HG02884 (cell line): Measurements from ENCODE around the gene TMEM79.
"Not testable (repeated sequence)": the region's sequence is repeated elsewhere in the genome, so short reads cannot be mapped to it uniquely, and the experiment has no call there.

Source experiments
- ATAC-seq: cut with Tn5 transposase; IDR thresholded peaks from one replicate; pipeline ENCODE4 v1.9.1; 2021; ENCODE audit warnings: mild to moderate bottlenecking, moderate library complexity; ENCODE audit not compliant: unreplicated experiment

TMEM79 gene

GRCh38 chr1:156298852-156299357 lies 14.8 kb downstream of the TMEM79 start, which contains the start of gene VHLL:
Gene VHLL (minus strand): TSS chr1:156299307. CDS start chr1:156299189, 118 bp downstream.
- ATAC-seq, result no peak

- ATAC-seq, result no peak
Observed at GRCh38 chr1:156303241-156303640, 19.1 kb downstream of the TMEM79 start.

DNA sequence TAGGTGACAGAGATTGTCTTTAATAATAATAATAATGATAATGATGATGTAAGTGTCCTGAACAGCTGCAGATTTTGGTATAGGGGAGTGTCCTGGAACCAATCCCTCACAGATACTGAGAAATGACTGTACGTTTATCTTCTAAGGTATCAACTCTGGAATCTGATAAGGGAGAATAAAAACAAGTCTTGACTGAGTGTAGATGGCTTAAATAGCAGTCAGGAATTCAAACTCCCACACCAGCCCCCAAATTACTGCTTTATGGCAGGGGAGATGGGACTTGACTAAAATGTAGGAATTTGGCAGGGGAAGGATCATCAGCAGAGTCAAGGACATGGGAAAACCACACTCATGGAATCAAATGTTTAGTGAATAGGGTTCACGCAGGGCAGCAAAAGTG lies 21.1 kb downstream of the TMEM79 start:
- ATAC-seq, result no peak

GRCh38 chr1:156308078-156308477 lies 24.0 kb downstream of the TMEM79 start:
- ATAC-seq, result no peak

GRCh38 chr1:156310962-156311361 lies 26.8 kb downstream of the TMEM79 start:
- no peak for ATAC-seq

DNA sequence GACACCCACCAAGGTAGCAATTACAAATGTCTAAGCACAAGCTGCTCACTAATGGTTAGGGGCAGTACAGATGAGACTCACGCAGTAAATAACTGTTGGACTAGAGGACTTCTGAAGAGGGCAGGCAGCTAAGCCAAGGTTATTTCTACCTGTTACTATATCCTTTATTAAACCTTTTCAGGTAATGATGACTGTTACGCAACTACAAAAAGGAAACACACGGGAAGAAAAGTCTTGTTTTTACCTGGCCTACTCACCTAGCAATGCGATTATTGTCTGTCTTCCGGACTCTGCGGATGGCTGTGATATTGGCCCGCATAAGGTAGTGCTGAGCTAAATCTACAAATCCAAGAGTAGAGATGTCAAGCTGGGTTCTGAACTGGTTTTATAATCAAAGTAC lies 32.8 kb downstream of the TMEM79 start:
- no peak for ATAC-seq

- no peak for ATAC-seq
Observed at GRCh38 chr1:156319664-156320063, 35.5 kb downstream of the TMEM79 start.

DNA sequence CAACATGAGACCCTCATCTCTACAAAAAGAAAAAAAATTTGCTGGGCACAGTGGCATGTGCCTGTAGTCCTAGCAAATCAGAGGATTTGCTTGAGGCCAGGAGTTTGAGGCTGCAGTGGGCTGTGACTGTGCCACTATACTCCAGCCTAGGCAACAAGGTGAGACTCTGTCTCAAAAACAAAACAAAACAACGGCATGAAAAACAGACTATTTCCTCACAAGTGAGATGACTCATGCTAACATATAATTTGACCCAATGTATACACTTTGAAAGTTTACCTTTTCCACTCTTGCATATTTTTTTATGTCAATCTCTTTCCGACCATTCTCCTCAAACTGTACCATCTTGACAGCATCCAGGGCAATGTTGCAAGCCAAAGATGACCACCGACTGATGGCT lies 36.4 kb downstream of the TMEM79 start:
- no peak for ATAC-seq

- not testable (repeated sequence) for ATAC-seq
Observed at GRCh38 chr1:156323179-156323578, 39.1 kb downstream of the TMEM79 start.

- no peak for ATAC-seq
Observed at GRCh38 chr1:156336242-156336641, 52.1 kb downstream of the TMEM79 start.

DNA sequence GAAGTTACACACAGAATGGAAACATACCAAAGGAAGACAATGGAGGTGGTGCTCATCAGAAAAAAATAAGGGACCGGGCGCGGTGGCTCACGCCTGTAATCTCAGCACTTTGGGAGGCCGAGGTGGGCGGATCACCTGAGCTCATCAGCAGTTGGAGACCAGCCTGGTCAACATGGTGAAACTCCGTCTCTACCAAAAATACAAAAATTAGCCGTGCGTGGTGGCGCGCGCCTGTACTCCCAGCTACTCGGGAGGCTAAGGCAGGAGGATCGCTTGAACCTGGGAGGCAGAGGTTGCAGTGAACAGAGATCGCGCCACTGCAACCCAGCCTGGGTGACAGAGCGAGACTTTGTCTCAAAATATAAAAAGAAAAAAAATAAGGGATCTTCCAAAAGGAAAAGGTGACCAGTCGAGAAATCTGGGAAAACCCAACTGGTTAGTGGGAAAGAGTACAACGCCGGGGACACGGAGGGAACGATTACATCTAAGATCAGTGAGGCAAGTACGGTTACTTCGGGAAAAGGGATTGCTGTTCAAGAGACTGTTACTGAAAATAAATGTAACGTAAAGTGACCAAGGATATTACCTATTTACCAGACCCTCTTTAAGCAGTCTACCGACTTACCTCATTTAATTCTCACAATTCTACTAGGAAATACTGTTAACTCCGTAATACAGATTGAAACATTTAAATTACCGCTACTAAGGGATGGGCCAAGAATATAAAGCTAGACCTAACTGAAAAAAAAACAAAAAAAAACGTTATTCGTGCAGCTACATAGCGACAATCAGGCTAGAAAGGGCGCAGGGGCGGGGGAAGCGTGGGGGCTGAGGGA lies 53.1 kb downstream of the TMEM79 start:
- ATAC-seq, result no peak

DNA sequence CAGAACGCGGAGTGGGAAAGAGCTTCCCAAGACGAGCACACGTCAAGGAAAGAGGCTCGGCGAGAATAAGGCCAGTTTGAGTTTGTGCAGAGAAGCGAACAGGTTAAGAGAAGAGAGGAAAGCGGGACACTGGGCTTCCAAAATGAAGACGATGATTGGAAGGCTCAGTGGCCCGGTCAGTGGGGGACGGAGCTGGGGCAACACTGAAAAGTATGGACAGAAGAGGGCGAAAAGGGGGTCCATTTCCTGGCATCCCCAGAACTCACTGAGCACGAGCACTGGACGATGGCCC lies 53.7 kb downstream of the TMEM79 start:
- no peak for ATAC-seq

- peak; percentile 89 for ATAC-seq
Observed at GRCh38 chr1:156338180-156338976, 54.3 kb downstream of the TMEM79 start, which contains the start of the genes CCT3 and TSACC. Gene CCT3 (minus strand): TSS chr1:156338292. CDS start chr1:156338184, 108 bp downstream. Gene TSACC (plus strand): TSS chr1:156338526. CDS start chr1:156339758, 1,232 bp downstream.
